HL-60/S4 treated with retinoic acid at 250 ng/mL for 4 days and 3 days (cell line): ENCODE results near the gene POU2AF2.

ENCODE experiments used
- in situ Hi-C: fragments of 300-500 bp; cut with MboI; formaldehyde crosslinking; loops from 2 replicates; pipeline ENCODE4 v1.7.0; 2022; ENCODE audit warnings: low sequenced_read_pairs

Gene POU2AF2

DNA sequence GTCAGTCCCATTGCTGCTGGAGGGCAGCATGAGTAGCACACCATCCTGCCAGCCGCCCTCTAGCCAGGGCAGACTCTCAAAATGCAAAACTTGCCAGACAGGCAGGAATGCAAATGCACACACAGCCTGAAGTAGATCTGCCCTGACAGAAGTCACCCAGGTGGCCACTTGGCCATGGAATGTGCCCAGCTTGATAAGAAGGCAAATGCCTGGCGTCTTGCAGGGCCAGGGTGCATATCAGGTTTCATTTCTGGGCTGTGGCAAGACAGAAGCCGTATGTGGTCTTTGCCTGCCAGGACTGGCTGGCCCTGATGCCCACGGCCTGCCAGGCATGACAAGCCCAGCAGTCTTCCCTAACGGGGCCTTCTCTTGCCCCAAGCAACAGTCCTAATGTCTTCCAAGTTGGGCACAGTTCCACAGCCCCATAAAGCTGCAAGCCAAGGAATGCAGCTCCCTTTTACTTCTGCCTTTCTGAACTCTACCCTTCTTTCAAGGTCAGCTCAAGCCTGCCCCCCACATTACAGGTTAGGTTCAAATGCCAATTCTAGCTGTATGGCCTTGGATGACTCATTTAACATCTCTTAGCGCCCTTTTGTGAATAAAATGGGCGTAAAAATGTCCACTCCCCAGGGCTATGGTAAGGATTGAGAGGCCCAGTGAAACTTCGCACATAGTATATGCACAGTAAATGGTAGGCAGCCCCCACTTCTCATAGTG, 82.5 kb downstream of the POU2AF2 start:
- in situ Hi-C loops, result no loop called here

GRCh38 chr11:111329306-111330204, 84.0 kb downstream of the POU2AF2 start:
- in situ Hi-C loops, result no loop called here

DNA sequence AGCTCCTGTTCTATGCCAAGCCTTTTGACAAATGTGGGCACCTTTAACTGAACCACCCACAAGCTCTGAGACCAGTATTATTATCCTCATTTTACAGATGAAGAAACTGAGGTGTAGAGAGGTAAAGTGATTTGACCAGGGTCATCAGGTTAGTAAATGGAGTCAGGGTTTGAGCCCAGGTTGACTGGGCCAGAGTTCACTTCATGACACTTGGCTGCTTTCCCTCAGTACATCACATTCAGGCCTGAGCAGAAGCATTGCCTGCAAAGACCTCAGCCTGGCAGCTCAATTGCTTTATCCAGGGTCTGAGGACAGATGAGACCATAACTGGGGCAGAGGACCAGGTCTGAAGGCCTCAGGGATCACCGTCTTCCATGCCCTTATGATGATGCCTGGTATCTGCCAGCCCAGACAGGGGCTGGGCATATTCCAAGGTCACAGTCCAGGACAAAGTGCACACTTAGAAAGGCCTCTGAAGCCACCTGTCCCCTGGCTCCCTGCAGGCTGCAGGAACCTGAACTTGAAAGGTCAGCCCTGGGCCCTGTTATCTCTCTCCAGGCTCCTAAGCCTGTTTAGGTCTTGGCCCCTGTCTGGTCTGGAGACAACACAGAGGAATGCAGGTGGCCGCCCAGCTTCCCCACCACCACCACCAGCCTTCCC, 84.8 kb downstream of the POU2AF2 start:
- in situ Hi-C loops, result no loop called here

GRCh38 chr11:111331711-111332479, 86.4 kb downstream of the POU2AF2 start:
- in situ Hi-C loops, result no loop called here

GRCh38 chr11:111334532-111335502, 89.3 kb downstream of the POU2AF2 start:
- in situ Hi-C loops, result no loop called here

DNA sequence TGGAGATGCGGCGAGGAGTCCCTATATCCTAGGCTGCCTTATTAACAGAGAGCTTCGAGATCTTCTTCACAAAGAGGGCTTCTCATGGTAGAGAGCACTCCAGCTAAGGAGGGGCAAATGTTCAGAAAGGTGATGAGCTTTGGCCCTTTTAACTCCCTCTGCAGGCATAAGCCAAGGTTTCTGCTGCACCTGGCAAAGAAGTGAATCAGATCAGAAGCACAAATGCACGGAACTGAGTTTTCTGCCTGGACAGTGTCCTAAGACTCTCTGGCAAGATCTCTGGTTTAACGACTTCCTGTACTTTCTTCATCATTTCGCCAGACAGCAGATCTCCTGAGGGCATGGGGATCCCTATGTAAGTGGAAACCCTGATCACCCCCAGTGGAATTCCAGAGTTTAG, 90.0 kb downstream of the POU2AF2 start:
- in situ Hi-C loops, result no loop called here
